NCI-H2107 treated with DMSO at 0.1 percent for 48 hours (cell line): Measurements from ENCODE around the gene CADM4.
"Not testable (repeated sequence)": the region's sequence is repeated elsewhere in the genome, so short reads cannot be mapped to it uniquely, and the experiment has no call there.

Experiments
- DNase-seq: peaks from one replicate; lab custom pipeline; 2025; ENCODE audit not compliant: unreplicated experiment; lab: John Stamatoyannopoulos, UW

CADM4 gene

DNA sequence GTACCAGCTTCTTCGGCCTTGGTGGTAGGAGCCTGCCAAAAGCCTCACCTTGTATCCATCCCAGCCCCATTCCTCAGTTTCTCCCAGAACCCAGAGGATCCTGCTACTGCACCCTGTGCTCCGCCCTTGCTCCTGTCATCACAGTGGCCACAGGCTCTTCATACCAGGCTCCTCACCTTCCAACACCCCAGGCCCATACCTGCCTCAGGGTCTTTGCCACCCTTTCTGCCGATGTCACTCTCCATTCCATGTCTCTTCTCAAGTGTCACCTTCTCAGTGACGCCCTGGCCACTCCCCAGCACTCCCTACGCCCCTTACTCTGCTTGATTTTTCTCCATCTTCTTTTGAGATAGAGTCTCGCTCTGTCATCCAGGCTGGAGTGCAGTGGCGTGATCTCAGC is 29.8 kb downstream of the CADM4 start:
- DNase-seq = no peak

DNA sequence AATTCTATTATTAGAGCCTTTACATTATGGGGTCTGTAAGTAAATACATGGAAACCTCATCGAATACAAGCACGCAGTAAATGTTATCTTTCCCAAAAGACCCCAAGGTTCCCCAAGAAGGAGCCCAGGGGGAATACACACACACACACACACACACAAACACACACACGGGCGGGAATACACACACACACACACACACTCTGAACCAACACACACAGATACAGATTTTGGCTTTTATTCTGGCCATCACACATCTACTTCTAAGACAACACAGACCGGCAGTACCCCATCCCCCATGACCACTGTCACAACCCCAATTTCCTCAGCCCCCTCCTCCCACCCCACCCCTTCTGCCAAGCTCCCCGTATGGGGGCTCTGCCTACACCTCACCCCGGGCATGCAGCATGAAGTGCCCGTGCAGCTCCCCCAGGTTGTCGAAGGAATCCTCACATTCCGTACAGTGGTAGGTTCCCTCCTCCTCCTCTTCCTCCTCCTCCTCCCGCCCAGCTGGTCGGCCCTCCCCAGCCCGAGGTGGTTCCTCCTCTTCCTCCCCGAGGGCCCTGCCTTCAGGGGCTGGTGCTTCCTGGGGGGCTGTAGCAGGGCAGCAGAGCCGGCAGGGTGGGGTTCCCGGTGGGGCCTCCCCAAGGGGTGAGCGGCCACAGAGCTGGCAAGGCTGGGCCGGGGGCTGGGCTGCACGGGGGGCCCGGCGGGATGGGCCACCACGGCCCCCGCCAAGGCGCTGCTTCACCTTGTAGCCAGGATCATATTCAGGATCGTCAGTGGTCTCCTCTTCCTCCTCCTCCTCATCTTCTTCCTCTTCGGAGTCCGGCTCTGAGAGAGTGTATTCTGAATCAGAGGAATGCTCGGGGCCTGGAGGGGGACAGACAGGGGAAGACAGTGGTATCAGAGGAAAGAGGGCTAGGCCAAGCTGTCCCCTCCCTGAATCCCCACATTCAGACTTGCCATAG is 32.1 kb downstream of the CADM4 start:
- no peak for DNase-seq

DNA sequence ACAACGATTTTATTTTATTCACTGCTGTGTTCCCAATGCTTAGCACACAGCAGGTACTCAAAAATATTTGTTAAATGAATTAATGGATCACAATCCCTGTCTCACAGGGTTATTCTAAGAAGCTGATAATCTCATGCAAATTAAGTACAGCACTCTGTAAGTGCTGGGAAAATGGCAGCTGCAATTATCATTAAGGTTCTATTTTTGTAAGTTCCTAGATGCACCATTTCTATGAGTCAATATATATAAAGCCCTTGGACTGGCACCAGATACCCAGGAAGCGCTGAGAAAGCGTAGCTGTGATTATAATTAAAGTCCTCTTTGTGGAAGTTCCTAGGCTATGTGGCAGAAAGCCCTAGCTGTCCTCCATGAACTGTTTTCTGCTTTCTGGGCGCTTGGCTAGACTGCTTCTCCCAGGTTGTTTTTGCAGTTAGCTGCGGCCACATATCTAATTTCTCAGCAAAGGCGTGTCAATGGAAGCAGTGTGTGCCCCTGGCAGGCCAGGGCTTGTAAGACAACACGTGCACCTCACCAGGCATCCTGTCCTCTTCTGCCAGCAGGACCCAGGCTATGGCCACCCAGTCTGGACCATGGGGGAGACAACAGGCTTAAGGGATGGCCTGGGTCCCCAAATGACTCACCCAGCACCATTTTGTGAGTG is 33.0 kb downstream of the CADM4 start:
- DNase-seq = peak; percentile 4

DNA sequence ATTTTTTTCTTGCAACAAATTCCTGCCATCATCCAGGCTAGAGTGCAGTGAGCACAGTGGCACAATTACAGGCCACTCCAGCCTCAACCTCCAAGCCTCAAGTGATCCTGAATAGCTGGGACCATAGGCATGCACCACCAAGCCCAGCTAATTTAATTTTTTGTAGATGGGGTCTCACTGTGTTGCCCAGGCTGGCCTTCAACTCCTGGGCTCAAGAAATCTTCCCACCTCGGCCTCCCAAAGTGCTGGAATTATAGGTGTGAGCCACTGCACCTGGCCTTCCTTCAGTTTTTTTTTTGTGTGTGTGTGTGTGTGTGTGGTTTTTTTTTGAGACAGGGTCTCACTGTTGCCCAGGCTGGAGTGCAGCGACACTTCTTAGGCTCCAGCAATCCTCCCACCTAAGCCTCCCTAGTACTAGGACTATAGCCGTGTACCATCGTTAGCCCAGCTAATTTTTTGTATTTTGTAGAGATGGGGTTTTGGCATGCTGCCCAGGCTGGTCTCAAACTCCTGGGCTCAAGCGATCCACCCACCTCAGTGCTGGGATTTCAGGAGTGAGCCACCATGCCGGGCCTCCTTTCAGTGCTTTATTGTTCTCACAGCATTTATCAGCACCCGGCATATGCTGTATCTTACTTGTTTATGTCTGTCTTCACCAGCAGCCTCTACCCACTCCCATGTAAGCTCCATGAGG is 33.6 kb downstream of the CADM4 start:
- DNase-seq = peak; percentile 7

DNA sequence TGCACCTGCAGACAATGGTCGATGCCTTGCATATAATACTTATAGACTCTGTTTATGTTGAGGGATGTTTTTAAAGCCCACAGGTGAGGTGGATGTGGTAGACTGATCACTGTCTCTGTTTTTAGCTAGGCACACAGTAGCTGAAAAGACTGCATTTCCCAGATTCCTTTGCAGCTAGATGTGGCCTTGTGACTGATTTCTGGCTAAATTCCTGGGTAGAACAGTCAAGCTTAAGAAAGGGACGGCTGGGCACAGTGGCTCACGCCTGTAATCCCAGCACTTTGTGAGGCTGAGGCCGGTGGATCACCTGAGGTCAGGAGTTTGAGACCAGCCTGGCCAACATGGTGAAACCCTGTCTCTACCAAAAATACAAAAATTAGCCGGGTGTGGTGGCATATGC is 39.3 kb downstream of the CADM4 start:
- DNase-seq = not testable (repeated sequence)

DNA sequence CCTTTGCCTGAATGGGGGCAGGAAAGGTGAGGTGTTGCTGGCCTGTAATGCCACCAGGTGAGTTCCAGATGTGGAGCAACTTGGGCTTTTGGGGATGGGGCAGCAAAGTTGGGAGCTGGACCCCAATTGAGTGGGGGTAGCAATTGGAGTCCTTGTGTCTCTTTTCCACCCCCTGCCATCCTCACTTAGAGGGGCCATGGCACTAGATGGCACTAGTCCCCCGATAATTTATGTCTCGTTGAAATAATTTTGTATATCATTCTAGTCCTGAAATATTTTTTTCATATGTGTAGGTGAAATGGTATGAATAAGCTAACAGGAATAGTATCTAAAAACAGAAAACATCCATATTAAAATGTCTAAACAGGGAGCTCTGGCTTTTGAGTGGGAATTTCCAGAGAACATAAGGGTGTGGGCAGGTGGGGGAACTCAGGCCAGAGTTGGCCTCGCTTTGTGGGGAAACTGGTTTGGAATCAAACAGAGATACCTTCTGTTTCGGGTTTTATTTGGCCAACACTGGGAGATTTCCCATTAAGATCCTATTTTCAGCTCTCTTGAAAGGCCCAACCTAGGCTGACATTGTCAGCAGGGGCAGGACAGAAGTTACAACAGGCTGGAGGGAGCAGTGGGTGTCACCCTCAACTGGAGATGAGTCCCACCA is 39.9 kb downstream of the CADM4 start:
- no peak for DNase-seq

DNA sequence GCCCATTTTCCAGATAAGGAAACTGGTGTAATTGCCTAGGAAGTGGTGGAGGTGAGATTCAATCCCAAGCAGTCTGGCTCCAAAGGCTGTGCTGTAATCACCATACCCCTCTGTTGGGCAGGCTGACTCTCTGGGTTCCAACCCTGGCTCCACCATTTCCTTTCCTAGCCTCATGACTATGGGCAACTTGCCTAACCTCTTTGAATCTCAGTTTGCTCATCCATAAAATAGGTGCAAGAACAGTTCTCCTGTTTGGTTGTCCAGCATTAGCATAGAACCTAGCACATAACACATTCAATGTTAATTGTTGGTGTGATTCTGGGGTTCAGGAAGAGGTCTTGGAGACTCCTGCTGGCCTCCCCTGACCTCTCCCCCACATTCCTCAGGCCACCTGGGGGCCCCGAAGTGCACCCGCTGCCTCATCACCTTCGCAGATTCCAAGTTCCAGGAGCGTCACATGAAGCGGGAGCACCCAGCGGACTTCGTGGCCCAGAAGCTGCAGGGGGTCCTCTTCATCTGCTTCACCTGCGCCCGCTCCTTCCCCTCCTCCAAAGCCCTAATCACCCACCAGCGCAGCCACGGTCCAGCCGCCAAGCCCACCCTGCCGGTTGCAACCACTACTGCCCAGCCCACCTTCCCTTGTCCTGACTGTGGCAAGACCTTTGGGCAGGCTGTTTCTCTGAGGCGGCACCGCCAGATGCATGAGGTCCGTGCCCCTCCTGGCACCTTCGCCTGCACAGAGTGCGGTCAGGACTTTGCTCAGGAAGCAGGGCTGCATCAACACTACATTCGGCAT is 41.0 kb downstream of the CADM4 start:
- no peak for DNase-seq

DNA sequence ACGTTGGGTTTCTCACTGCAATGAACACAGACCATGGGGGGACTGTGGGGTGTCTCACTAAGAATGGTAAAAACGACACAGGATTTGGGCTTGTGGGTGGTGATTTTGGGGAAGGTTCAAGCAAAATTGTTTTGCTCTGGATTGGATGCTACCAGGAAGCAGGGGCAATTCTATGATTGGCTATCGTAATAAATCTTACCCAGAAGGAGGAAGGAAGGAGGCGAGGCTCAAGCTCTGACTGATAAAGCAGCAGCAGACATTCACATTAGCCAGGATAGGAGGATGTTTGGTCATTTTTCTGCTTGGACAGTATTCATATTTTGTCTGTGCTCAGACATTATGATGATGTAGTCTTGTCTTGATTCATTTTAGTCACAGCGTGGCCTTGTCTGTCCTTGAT is 41.8 kb downstream of the CADM4 start:
- no peak for DNase-seq

DNA sequence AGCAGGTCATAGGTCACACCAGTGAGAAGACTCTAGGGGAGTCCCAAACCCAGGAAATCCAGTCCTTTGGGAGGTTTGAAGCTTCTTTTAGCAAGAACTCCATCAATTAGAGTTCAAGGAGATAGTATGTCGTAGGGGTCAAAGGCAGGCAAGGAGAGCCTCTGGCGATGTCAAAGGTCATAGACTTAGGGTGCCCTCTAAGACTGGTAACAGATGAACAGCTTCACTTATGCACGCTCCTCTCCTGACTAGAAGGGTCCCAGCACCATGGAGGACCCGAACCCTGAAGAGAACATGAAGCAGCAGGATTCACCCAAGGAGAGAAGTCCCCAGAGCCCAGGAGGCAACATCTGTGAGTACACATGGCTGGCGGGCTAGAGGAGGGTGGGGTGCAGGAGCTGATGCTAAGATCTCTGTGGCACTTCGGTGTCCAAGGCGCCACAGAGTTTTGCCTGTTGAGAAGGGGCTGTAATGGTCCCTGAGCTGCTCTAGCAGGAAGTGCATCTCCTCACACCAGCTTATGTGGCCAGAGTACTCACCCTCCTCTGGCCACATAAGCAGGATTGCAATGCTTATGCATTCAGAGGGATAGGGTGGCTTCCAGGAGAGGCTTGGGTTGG is 42.7 kb downstream of the CADM4 start:
- DNase-seq = no peak

DNA sequence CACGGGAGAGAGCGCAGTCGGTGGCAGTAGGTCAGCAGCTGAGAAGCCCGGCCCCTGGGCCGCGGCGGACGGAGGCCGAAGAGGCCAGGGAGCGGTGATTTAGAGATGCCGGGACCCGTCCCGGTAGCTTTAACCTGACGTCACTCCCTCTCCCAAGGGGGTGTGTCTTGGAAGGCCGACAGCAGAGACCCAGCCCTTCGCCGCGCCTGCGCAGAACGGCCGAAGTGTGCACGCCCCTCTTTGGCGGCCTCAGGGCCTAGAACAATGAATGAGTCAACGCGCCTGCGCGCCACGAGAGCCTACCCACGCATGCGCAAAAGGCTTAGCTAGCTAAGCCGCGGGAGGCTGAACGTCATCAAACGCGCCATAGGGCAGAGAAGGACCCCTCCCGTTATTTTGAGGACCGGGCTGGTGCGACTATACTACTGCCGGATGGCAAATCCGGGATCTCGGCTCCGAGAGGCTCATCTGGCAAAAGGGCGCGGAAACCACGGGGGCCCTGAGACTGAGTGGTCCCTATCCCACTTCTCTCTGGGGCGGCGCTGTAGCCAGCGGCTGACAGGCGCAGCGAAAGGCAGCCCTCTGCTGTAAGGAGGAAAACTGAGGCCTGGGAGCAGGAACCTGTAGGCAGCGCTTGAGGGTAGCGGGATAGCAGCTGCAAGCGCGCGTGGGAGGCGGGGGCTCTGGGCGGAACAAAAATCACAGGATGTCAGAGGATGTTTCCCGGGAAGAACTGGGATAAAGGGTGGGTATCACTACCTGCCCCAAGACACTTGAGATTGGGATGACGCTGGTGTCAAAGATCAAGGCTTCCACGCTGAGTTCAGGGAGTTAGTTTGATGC is 43.4 kb downstream of the CADM4 start, which contains the start of the genes IRGQ and ZNF576:
IRGQ (minus strand) TSS at position 136 of the 843 bp plus-strand sequence. CDS start 796 bp downstream, outside the sequence.
ZNF576 (plus strand) TSS at position 597 of the 843 bp plus-strand sequence. CDS start 514 bp downstream, outside the sequence.
- peak; percentile 98 for DNase-seq

DNA sequence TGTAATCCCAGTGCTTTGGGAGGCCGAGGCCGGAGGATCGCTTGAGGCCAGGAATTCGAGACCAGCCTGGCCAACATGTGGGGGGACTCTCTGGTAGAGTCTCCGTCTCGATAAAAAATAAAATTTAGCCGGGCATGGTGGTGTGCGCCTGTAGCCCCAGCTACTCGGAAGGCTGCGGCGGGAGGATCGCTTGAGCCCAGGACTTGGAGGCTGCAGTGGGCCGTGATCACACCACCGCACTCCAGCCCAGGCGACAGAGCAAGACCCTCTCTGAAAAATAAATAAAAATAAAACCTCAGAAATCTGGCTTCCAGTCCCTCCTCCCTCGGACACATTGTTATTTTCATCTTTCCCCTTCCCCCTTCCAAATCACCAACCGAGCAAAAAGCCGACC is 44.0 kb downstream of the CADM4 start:
- DNase-seq = no peak

DNA sequence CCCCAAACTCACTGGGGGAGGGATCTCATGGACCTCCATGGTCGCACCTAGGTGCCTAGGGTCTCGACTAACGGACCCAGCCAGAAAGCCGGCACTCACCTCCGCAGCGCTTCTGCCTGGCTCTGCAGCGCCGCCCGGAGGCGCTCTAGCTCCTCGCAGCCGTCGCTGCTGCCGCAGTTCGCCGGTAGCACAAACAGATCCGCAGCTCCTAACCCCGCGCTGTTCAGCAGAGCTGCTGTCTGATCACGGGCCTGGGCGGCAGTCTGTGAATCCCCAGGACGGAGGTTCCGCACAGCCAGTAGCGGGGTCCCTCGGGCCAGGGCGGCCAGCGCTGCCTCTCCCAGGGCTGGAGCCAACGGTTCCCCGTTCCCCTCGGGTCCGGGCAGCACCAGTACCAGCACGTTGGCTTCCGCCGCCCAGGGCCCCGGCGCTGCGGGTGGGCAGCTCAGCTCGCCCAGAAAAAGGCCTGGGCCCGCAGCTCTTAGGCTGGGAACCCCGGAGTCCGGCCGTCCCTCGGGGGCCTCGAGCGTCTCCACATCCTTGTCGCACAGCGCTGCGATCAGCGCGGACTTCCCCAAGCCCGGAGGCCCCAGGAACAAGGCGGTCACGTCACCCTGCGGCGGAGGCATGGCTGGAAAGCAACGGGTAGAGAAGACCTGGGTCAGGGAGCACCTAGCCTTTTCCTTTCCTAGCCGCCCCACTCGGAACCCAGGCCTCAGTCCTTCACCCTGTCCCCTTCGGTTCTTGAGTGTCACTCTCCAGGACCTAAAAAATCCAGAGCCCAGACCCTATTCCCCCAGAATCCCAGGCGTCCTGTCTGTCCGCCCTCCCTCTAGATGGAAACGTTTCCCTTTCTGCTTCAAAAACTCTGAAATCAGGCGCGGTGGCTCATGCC is 44.7 kb downstream of the CADM4 start:
- DNase-seq = peak; percentile 27

DNA sequence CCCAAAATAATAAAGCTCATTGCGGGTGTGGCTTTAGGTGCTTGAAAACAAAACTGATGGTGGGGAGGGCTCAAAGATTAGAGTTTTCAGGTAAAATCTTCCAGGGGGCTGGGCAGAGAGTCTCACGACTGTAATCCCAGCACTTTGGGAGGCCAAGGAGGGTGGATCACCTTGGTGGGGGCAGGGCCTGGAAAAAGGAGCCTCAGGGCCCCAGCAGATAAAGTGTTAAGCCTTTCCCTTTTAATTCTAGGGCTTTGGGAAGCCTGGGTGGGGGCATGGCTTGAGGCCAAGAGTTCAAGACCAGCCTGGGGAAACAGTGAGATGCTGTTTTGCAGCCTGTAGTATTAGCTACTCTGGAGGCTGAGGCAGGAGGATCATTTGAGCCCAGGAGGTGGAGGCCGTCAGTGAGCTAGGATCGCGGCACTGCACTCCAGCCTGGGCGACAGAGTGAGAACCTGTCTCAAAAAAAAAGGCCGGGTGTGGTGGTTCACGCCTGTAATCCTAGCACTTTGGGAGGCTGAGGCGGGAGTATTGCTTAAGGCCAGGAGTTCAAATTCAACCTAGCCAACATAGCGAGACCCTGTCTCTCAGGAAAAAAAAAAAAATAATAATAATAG is 45.5 kb downstream of the CADM4 start:
- no peak for DNase-seq

DNA sequence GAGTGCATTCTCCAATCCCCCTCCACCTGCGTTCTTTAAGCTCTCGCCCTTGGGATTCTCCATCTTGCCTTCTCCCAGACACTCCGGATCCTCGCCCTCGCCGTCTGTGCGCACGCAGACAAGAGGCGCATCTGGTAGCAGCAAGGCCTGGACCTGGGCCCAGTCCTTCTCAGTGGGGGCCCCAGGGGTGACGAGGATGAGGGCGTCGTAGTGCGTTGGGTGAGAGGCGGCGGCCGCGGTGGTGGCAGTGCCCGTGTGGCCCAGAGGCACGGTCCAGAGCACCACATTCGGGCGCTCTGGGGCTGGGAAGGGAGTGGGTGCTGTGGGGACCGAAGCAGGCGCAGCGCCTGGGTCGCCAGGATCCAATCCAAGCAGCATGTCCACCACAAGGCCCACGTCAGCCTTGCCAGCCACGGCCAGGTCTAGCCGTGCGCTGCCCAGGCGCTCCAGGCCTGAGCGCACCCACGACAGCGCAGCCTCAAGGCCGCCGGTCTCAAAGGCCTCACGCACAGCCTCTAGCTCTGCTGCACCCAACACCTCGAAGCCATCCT is 46.8 kb downstream of the CADM4 start:
- DNase-seq = no peak

DNA sequence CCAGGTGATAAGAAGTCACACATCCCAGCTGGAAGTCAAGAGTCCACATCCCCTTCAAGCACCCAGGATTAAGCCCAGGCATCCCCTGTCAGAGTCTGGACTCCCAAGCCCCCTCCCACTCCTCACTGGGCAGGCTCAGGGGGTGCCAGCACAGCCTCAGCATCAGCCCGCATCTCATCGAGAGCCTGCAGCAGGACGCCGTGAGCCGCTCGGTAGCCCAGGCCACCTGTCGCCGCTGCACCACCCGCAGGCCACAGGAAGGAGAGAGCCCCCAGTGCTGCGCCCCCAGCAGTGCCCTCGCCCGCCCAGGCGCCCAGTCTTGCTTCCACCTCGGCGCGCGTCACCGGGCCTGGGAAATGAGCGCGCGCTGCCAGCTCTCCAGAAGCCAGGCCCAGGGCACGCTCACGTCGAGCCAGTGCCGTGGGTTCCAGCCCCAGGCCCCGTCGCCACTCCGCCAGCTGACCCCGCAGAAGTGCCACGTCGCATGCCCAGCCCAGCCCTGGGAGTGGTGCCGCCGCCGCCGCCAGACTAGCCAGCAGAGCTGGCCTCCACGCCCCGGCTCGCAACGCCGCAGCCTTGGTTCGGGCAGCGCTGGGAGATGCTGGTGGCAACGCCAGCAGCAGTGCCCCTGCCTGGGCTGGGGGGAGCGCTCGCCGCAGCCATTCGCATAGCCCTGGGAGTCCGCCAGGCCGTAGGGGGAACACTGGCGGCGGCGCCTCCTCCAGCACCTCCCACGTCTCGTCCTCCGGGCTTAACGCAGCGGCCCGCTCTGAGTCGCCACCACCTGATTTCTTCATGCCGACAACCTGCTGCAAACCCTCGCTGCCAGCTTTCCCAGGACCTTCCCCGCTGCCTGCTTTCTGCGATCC is 47.5 kb downstream of the CADM4 start:
- DNase-seq = no peak

DNA sequence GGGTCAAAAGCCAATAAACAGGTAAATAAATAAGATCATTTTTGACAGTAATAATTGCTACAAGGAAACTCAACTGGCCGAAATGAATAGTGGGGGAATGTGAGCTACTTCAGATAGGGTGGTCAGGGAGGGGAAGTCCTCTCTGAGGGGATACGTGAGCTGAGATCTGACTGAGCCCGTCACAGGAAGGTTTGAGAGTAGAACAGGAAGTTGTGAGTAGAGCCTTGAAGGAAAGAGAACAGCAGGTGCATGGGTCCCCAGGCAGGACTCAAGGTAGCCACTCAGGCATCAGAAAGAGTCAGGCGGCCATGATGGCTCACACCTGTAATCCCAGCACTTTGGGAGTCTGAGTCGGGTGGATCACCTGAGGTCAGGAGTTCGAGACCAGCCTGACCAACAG is 50.0 kb downstream of the CADM4 start:
- no peak for DNase-seq
